ENCODE data around the gene CAV2.

CAV2 gene

DNA sequence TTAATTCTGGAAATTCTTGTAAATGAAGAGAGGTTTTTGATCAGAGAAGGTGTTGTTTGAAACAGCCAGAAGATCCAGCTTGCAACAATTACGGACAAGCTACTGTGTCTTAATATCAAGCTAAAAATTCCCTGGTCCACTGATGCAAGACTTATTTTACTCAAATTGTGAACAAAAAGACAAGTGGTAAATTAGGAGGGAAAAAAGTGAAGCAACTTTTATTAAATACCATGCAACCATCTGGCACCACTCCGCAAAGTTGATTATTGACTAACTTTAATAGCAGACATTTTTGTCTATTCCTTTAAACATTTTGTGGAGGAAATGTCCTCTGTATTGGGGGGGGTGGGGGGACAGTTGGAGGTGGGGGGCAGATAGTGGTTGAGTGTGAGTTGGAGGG, 5.1 kb upstream of the CAV2 start:
- no peak for DNase-seq
- Histone ChIP-seq H3K4me1 (ENCODE audit: control insufficient read depth, insufficient read depth, low read length, poor library complexity, severe bottlenecking) (no peaks in the 10 kb centered on the region), H3K36me3 (ENCODE audit: control insufficient read depth, insufficient read depth, low read length) (no peaks in the 10 kb centered on the region), H3K4me3 (ENCODE audit: insufficient read depth, low read depth, low read length, poor library complexity, severe bottlenecking) (no peak overlapping the region), H3K27me3 (replicated peaks; ENCODE audit: control insufficient read depth, insufficient read depth, low read length, poor library complexity, severe bottlenecking) (peaks cover 5% of the 10 kb centered on the region), H3K27ac (ENCODE audit: insufficient read depth, low read length, poor library complexity, severe bottlenecking) (no peak overlapping the region), H3K9me3 (ENCODE audit: control insufficient read depth, low read length) (no peaks in the 10 kb centered on the region)

DNA sequence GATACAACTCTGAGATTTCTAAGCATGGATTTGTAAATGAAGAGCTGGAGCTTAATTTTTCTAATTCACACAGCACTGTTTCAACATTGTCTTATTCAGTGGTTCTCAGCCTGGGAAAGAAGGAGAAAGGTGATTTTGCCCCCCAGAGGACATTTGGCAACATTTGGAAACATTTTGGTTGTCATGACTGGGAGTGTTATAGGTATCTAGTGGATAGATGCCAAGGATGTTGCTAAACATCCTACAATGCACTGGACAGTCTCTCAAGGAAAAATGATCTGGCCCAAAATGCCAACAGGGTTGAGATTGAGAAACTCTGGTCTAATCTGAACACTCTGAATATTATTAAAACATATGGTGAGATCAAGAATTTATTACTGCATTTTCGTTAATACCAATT, 3.8 kb upstream of the CAV2 start:
- Histone ChIP-seq H3K27me3 (replicated peaks; ENCODE audit: control insufficient read depth, insufficient read depth, low read length, poor library complexity, severe bottlenecking) (peaks cover 14% of the 10 kb centered on the region), H3K27ac (ENCODE audit: insufficient read depth, low read length, poor library complexity, severe bottlenecking) (no peak overlapping the region), H3K4me3 (ENCODE audit: insufficient read depth, low read depth, low read length, poor library complexity, severe bottlenecking) (no peak overlapping the region), H3K4me1 (ENCODE audit: control insufficient read depth, insufficient read depth, low read length, poor library complexity, severe bottlenecking) (peaks cover 7% of the 10 kb centered on the region), H3K9me3 (ENCODE audit: control insufficient read depth, low read length) (no peaks in the 10 kb centered on the region), H3K36me3 (ENCODE audit: control insufficient read depth, insufficient read depth, low read length) (no peaks in the 10 kb centered on the region)
- no peak for DNase-seq

DNA sequence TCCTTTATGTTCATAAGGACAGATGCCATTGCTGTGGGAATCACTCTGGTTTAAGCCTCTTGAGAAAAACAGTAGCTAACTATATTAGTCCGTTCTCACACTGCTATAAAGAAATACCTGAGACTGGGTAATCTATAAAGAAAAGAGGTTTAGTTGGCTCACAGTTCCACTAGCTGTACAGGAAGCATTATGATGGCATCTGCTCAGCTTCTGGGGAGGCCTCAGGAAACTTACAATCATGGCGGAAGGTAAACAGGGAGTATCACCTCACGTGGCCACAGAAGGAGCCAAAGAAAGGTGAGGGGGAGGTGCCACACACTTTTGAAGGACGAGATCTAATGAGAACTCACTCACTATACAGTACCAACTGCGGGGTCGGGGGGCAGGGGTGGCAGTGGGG, 2.9 kb upstream of the CAV2 start:
- no peak for DNase-seq
- Histone ChIP-seq H3K36me3 (ENCODE audit: control insufficient read depth, insufficient read depth, low read length) (no peaks in the 10 kb centered on the region), H3K27me3 (replicated peaks; ENCODE audit: control insufficient read depth, insufficient read depth, low read length, poor library complexity, severe bottlenecking) (peaks cover 17% of the 10 kb centered on the region)

DNA sequence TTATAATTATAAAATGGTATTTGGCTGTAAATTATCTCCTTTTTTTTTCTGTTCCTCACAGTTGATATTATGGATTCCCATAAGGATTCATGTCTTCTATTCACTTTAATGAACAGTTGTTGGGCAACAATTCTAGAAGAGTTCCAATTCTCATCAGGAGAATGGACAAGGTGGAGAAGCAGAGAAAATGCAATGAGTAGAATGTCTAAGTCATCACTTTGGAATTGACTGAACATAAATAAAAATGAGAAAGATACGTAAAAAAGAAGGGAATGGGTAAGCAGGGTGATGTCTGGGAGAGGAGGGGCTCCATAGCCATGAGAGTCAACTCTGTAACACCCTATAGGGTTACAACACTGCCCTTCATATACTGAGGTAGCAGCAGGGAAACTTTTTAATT, 1.8 kb upstream of the CAV2 start:
- H3K36me3 ChIP-seq (ENCODE audit: control insufficient read depth, insufficient read depth, low read length) = no peaks in the 10 kb centered on the region

More for the DNA sequence above, 2.9 kb upstream of the CAV2 start:
- no peak overlapping the region for H3K4me3 ChIP-seq (ENCODE audit: insufficient read depth, low read depth, low read length, poor library complexity, severe bottlenecking)
- H3K27ac ChIP-seq (ENCODE audit: insufficient read depth, low read length, poor library complexity, severe bottlenecking) = no peak overlapping the region
- H3K4me1 ChIP-seq (ENCODE audit: control insufficient read depth, insufficient read depth, low read length, poor library complexity, severe bottlenecking) = peaks cover 7% of the 10 kb centered on the region
- no peaks in the 10 kb centered on the region for H3K9me3 ChIP-seq (ENCODE audit: control insufficient read depth, low read length)

DNA sequence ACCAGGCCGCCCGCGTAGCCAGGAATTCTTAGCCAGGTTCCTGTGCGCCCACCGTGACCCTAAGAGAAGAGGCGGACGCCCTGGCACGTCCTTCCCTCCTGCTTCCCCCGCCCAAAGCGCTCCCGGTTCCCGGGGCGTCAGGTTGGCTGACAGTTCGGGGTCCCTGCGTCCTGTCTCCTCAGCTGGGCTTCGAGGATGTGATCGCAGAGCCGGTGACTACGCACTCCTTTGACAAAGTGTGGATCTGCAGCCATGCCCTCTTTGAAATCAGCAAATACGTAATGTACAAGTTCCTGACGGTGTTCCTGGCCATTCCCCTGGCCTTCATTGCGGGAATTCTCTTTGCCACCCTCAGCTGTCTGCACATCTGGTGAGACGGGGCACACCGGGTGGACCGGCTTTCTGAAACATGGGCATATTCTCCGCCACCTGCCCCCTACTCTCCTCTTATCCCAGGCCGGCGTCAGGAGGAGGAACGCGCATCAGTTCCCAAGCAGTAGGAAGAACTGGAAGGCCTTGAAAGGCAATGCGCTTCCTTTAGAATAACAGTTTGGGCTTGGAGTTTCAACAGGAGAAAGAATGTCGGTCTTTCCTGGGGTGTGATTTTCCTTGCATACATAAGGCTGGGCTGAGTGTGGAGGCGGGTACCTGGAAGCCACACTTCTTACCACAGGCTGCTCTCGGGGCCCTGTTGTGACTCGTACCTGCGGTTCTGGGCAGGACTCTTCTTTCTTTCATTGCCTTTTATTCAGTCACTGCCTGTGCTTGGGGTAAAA, 728 bp downstream of the CAV2 start:
- Histone ChIP-seq H3K27me3 (replicated peaks; ENCODE audit: control insufficient read depth, insufficient read depth, low read length, poor library complexity, severe bottlenecking) (peaks cover 23% of the 10 kb centered on the region), H3K27ac (ENCODE audit: insufficient read depth, low read length, poor library complexity, severe bottlenecking) (no peak overlapping the region), H3K4me3 (ENCODE audit: insufficient read depth, low read depth, low read length, poor library complexity, severe bottlenecking) (peak overlapping the region; percentile 50), H3K4me1 (ENCODE audit: control insufficient read depth, insufficient read depth, low read length, poor library complexity, severe bottlenecking) (peaks cover 7% of the 10 kb centered on the region), H3K9me3 (ENCODE audit: control insufficient read depth, low read length) (no peaks in the 10 kb centered on the region), H3K36me3 (ENCODE audit: control insufficient read depth, insufficient read depth, low read length) (no peaks in the 10 kb centered on the region)
- no peak for DNase-seq

More for the DNA sequence above, 1.8 kb upstream of the CAV2 start:
- no peak for DNase-seq
- H3K9me3 ChIP-seq (ENCODE audit: control insufficient read depth, low read length) = no peaks in the 10 kb centered on the region
- peaks cover 21% of the 10 kb centered on the region for H3K27me3 ChIP-seq (replicated peaks; ENCODE audit: control insufficient read depth, insufficient read depth, low read length, poor library complexity, severe bottlenecking)
- peaks cover 7% of the 10 kb centered on the region for H3K4me1 ChIP-seq (ENCODE audit: control insufficient read depth, insufficient read depth, low read length, poor library complexity, severe bottlenecking)
- H3K4me3 ChIP-seq (ENCODE audit: insufficient read depth, low read depth, low read length, poor library complexity, severe bottlenecking) = no peak overlapping the region
- no peak overlapping the region for H3K27ac ChIP-seq (ENCODE audit: insufficient read depth, low read length, poor library complexity, severe bottlenecking)

DNA sequence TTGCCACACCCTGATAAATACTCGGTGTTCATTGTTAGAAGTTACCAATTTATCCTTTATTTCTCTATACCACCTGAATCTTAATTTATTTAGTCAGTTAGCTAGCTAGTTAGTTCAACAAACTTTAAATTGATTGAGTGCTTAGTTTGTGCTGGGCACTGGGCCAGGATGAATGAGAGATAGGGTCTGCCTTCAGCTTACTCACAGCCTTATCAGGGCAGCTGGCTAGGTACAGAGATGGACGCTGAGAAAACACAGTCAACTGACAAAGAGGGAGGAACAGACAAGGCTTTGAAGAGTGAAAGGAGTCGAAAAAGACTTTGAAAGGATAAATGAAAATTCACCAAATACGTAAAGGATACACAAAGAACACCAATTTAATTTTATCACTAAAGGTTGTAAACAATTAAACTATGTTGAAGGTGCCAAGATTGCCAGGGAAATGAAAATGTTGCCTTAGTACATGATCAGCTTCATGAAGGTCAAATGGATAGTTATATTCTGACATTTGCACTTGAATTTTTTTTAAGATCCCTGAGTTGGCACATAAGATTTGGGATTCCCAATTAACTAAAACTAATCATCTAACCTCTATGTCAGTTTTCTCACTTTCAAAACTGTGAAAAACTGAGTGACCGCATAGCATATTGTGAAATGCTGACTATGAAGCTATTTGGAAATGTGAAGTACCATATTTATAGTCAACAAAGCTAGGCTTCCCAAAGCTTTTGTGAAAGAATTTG, 2.1 kb downstream of the CAV2 start:
- no peak for DNase-seq
- no peaks in the 10 kb centered on the region for H3K36me3 ChIP-seq (ENCODE audit: control insufficient read depth, insufficient read depth, low read length)
- peaks cover 23% of the 10 kb centered on the region for H3K27me3 ChIP-seq (replicated peaks; ENCODE audit: control insufficient read depth, insufficient read depth, low read length, poor library complexity, severe bottlenecking)
- H3K4me3 ChIP-seq (ENCODE audit: insufficient read depth, low read depth, low read length, poor library complexity, severe bottlenecking) = no peak overlapping the region
- H3K4me1 ChIP-seq (ENCODE audit: control insufficient read depth, insufficient read depth, low read length, poor library complexity, severe bottlenecking) = peaks cover 7% of the 10 kb centered on the region
- H3K27ac ChIP-seq (ENCODE audit: insufficient read depth, low read length, poor library complexity, severe bottlenecking) = no peak overlapping the region
- no peaks in the 10 kb centered on the region for H3K9me3 ChIP-seq (ENCODE audit: control insufficient read depth, low read length)

DNA sequence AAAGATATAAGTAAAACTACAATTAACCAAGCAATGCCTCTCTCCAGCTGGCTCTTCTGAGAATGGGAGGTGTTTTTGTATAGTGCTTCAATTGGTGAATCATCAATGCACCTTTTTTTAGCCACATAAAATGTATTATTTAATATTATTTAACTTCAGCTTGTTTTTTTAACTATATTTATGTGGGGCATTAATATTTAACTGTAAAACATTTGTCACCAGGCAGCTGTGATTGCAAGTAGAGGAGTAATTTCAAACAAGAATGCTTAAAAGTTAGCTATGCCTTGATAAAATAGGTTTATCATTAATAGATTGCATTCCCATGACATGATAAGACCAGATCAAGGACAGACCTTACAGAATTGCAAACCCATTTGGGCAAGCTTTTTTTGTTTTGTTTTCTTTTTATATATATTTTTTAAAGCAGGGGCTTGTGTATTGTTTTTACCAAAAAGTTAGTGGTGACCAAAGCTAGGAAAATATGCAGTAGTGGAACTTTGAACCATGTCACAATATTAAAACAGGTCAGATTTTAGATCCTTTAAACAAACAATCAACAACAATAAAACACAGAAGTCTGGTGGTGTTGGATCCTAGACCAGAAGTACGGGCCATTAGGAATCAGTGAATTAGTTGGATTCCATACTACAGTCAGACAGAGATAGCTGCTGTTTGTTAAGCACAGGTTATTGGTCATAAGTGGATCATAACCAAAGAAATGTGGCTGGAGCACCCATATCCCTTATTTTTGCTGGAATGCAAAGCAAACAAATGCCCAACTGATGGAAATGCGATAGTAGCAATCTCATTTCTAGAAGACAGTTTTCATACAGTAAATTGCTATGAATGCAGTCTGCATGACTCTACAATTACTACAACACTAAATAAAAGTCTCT, 2.9 kb downstream of the CAV2 start:
- Histone ChIP-seq H3K27me3 (replicated peaks; ENCODE audit: control insufficient read depth, insufficient read depth, low read length, poor library complexity, severe bottlenecking) (peaks cover 23% of the 10 kb centered on the region), H3K4me3 (ENCODE audit: insufficient read depth, low read depth, low read length, poor library complexity, severe bottlenecking) (no peak overlapping the region), H3K27ac (ENCODE audit: insufficient read depth, low read length, poor library complexity, severe bottlenecking) (no peak overlapping the region), H3K9me3 (ENCODE audit: control insufficient read depth, low read length) (no peaks in the 10 kb centered on the region), H3K4me1 (ENCODE audit: control insufficient read depth, insufficient read depth, low read length, poor library complexity, severe bottlenecking) (peaks cover 7% of the 10 kb centered on the region), H3K36me3 (ENCODE audit: control insufficient read depth, insufficient read depth, low read length) (no peaks in the 10 kb centered on the region)
- no peak for DNase-seq

DNA sequence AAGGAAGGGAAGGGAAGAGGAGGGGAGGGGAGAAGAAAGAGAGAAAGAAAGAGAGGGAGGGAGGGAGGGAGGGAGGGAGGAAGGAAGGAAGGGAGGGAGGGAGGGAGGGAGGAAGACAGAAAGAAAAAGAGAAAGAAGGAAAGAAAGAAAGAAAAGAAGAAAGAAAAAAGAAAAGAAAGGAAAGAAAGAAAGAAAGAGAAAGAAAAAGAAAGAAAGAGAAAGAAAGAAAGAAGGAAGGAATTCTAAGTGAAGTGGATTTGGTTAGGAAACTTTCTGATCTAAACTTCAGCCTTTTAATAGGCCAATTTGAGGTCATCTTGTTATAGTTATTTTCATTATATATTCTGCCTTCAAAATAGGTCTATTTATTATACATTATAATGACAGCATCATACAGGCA, 4.3 kb downstream of the CAV2 start:
- Histone ChIP-seq H3K9me3 (ENCODE audit: control insufficient read depth, low read length) (no peaks in the 10 kb centered on the region), H3K4me3 (ENCODE audit: insufficient read depth, low read depth, low read length, poor library complexity, severe bottlenecking) (no peak overlapping the region), H3K27me3 (replicated peaks; ENCODE audit: control insufficient read depth, insufficient read depth, low read length, poor library complexity, severe bottlenecking) (peaks cover 22% of the 10 kb centered on the region), H3K36me3 (ENCODE audit: control insufficient read depth, insufficient read depth, low read length) (no peaks in the 10 kb centered on the region), H3K27ac (ENCODE audit: insufficient read depth, low read length, poor library complexity, severe bottlenecking) (no peak overlapping the region), H3K4me1 (ENCODE audit: control insufficient read depth, insufficient read depth, low read length, poor library complexity, severe bottlenecking) (peaks cover 7% of the 10 kb centered on the region)
- DNase-seq = no peak

DNA sequence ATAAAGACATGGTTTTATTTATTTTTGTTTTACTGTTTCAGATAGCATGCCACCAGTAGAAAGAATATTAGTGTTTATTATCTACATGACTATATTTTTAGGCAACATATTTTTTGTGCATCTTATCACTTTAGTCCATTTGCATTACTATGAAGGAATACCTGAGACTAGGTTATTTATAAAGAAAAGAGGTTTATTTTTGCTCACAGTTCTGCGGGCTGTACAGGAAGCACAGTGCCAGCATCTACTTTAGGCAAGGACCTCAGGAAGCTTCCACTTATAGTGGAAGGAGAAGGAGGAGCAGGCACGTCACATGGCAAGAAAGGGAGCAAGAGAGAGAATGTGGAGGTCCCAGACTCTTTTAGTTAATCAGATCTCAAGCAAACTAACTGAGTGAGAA, 5.7 kb downstream of the CAV2 start:
- Histone ChIP-seq H3K36me3 (ENCODE audit: control insufficient read depth, insufficient read depth, low read length) (no peaks in the 10 kb centered on the region), H3K27ac (ENCODE audit: insufficient read depth, low read length, poor library complexity, severe bottlenecking) (no peak overlapping the region), H3K4me1 (ENCODE audit: control insufficient read depth, insufficient read depth, low read length, poor library complexity, severe bottlenecking) (peaks cover under 1% of the 10 kb centered on the region), H3K27me3 (replicated peaks; ENCODE audit: control insufficient read depth, insufficient read depth, low read length, poor library complexity, severe bottlenecking) (peaks cover 13% of the 10 kb centered on the region), H3K4me3 (ENCODE audit: insufficient read depth, low read depth, low read length, poor library complexity, severe bottlenecking) (no peak overlapping the region), H3K9me3 (ENCODE audit: control insufficient read depth, low read length) (no peaks in the 10 kb centered on the region)
- DNase-seq = no peak

Measured in effector memory CD4-positive, alpha-beta T cell (primary cell).